Neutrophil (primary cell): ENCODE measurements around the gene EGFL7.

Experiments used
- H3K27ac ChIP-seq: fragments of 200-600 bp; sonication (generic); 2 replicates; pipeline ENCODE4 v1.5.1; 2016; ENCODE audit warnings: mild to moderate bottlenecking, moderate library complexity
- H3K27me3 ChIP-seq: fragments of 200-600 bp; sonication (generic); 2 replicates; pipeline ENCODE4 v1.6.0; 2016; ENCODE audit warnings: mild to moderate bottlenecking
- H3K36me3 ChIP-seq: fragments of 200-600 bp; sonication (generic); 2 replicates; pipeline ENCODE4 v1.5.1; 2017
- H3K4me1 ChIP-seq, 2 experiments: fragments of 200-600 bp in 1 of 2; sonication (generic) in 1 of 2; 1 replicate in 1 of 2; 2 replicates in 1 of 2; pipeline versions ENCODE4 v1.5.1 to v1.6.1; 2013 to 2016; ENCODE audit warnings: low read depth in 1 of 2, low read length in 1 of 2, mild to moderate bottlenecking in 1 of 2, moderate library complexity in 1 of 2; ENCODE audit not compliant: control insufficient read depth in 1 of 2, insufficient read depth in 1 of 2
- H3K4me3 ChIP-seq, 2 experiments: fragments of 200-600 bp in 1 of 2; sonication (generic) in 1 of 2; 1 replicate in 1 of 2; 2 replicates in 1 of 2; pipeline ENCODE4 v1.5.1; 2013 to 2016; ENCODE audit warnings: low read depth in 1 of 2, low read length in 1 of 2, mild to moderate bottlenecking in 1 of 2, moderate library complexity in 1 of 2
- H3K9me3 ChIP-seq: fragments of 200-600 bp; sonication (generic); 2 replicates; pipeline ENCODE4 v1.5.1; 2016
- CTCF ChIP-seq: fragments of 200-600 bp; sonication (generic); IDR thresholded peaks from 2 replicates; pipeline ENCODE4 v1.5.1; 2016; ENCODE audit warnings: antibody characterized with exemption

Gene EGFL7

GRCh38 chr9:136619742-136620440, 42.8 kb upstream of the EGFL7 start:
- Histone ChIP-seq H3K36me3 (no peaks in the 10 kb centered on the region), H3K27ac (peak overlapping the region; percentile 97), H3K9me3 (no peaks in the 10 kb centered on the region), H3K4me1 (peaks cover 97 to 100% of the 10 kb centered on the region in 2 experiments), H3K4me3 (peak overlapping the region; percentile 62 to 63), H3K27me3 (no peaks in the 10 kb centered on the region)
- TF ChIP-seq CTCF, result peak; percentile 72

- peak overlapping the region; percentile 62 to 63 for H3K4me3 ChIP-seq
- no peaks in the 10 kb centered on the region for H3K27me3 ChIP-seq
- H3K36me3 ChIP-seq, result no peaks in the 10 kb centered on the region
- peaks cover 97 to 100% of the 10 kb centered on the region in 2 experiments for H3K4me1 ChIP-seq
- peak overlapping the region; percentile 97 for H3K27ac ChIP-seq
- H3K9me3 ChIP-seq, result no peaks in the 10 kb centered on the region
- no peak for TF ChIP-seq CTCF
Observed at GRCh38 chr9:136620441-136621018, 42.2 kb upstream of the EGFL7 start.

DNA sequence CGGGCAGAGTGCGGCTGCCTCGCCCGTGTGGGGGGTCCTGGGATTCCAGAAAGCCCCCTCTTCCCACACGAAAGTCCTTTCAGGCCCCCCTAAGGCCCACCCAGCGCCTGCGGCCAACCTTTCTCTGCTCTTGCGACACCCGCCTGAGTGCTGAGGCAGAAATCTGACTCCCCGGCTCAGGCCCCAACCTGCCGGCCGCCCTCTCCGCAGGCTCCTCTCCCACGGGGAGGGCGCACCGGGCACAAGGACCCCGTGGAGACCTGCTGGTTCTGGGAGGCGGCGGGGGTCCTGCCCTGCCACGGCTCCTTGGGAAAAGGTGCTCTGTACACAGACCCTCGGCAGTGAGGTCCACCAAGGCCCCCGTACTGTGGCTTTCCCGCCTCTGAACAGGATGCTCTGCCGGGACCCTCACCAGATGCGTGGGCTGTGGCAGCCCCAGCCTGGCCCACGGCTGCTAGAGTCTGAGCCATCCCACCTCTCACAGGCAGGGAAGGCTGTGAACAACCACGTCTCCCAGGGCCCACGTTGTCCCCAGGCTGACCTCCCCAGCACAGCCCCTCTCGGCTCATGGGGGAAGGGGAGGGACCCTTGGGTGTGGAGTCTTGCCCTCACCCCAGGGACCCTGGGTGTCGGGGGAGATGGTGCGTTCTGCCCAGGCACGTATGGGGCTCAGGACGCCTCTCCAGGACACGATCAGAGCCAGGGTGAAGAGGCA, 41.5 kb upstream of the EGFL7 start:
- peaks cover 94 to 100% of the 10 kb centered on the region in 2 experiments for H3K4me1 ChIP-seq

GRCh38 chr9:136621734-136622093, 41.0 kb upstream of the EGFL7 start:
- Histone ChIP-seq H3K36me3 (no peaks in the 10 kb centered on the region), H3K4me3 (peak overlapping the region in 1 of 2 experiments; percentile 63), H3K27me3 (no peaks in the 10 kb centered on the region), H3K9me3 (no peaks in the 10 kb centered on the region), H3K27ac (peak overlapping the region; percentile 97), H3K4me1 (peaks cover 88 to 95% of the 10 kb centered on the region in 2 experiments)
- TF ChIP-seq CTCF, result no peak

More for the DNA sequence above, 41.5 kb upstream of the EGFL7 start:
- no peak for TF ChIP-seq CTCF
- Histone ChIP-seq H3K27ac (peak overlapping the region; percentile 97), H3K4me3 (peak overlapping the region; percentile 62 to 63), H3K9me3 (no peaks in the 10 kb centered on the region), H3K36me3 (no peaks in the 10 kb centered on the region), H3K27me3 (no peaks in the 10 kb centered on the region)

- no peaks in the 10 kb centered on the region for H3K36me3 ChIP-seq
- no peak for TF ChIP-seq CTCF
- H3K27ac ChIP-seq, result peak overlapping the region; percentile 97
- H3K4me3 ChIP-seq, result no peak overlapping the region
- H3K4me1 ChIP-seq, result peaks cover 80 to 91% of the 10 kb centered on the region in 2 experiments
- no peaks in the 10 kb centered on the region for H3K9me3 ChIP-seq
- peaks cover 7% of the 10 kb centered on the region for H3K27me3 ChIP-seq
Observed at GRCh38 chr9:136622538-136622948, 40.2 kb upstream of the EGFL7 start.
